IMR-90 (cell line): Measurements from ENCODE around the gene CD28. TPM values are rescaled to one million over a fixed set of nuclear protein-coding genes. Genes with fewer than 3 reads are reported as not detected.

Experiments
- ATAC-seq: fragments of 200-7000 bp; cut with Tn5 transposase; 2 replicates; pipeline ENCODE4 v1.9.1; 2020; ENCODE audit warnings: low read depth, mild to moderate bottlenecking, moderate library complexity
- BruUV-seq: library from RNA; stranded (reverse); fragments of 400-500 nt; replicated peaks from 2 replicates; lab custom pipeline; 2021; lab: Mats Ljungman, UMichigan
- CTCF ChIA-PET: fragments of 300-600 bp; formaldehyde crosslinking; extraction: SDS; loops from one replicate; lab custom pipeline; 2021; ENCODE audit warnings: antibody characterized with exemption; lab: Yijun Ruan, JAX
- POLR2A ChIA-PET: fragments of 300-600 bp; sonication (Branson Sonifier 250); formaldehyde crosslinking; loops from one replicate; lab custom pipeline; 2022; ENCODE audit warnings: antibody characterized with exemption; ENCODE audit not compliant: unreplicated experiment; lab: Charles Lee
- DNase-seq: peaks from one replicate; pipeline ENCODE4 v3.0.0; 2013
- H2AFZ ChIP-seq: replicated peaks from 2 replicates; pipeline ENCODE3; 2013; ENCODE audit warnings: low read length, mild to moderate bottlenecking; ENCODE audit not compliant: poor library complexity
- H2AK5ac ChIP-seq: 2 replicates; pipeline ENCODE4 v1.6.1; 2013; ENCODE audit warnings: low read depth, low read length, inconsistent platforms
- H2AK9ac ChIP-seq: replicated peaks from 2 replicates; pipeline ENCODE3; 2013; ENCODE audit warnings: mild to moderate bottlenecking, low read depth, low read length, moderate library complexity; ENCODE audit not compliant: poor library complexity
- H2BK120ac ChIP-seq: 2 replicates; pipeline ENCODE4 v1.6.1; 2013; ENCODE audit warnings: low read depth, low read length, inconsistent platforms
- H2BK15ac ChIP-seq: 3 replicates; pipeline ENCODE4 v1.6.1; 2013; ENCODE audit warnings: low read depth, low read length, inconsistent platforms
- H2BK20ac ChIP-seq: 2 replicates; pipeline ENCODE4 v1.6.1; 2013; ENCODE audit warnings: low read depth, mild to moderate bottlenecking, inconsistent platforms, low read length, moderate library complexity
- H2BK5ac ChIP-seq: 2 replicates; pipeline ENCODE4 v1.6.1; 2013; ENCODE audit warnings: mild to moderate bottlenecking, low read depth, low read length, inconsistent platforms; ENCODE audit not compliant: poor library complexity, severe bottlenecking
- H3K14ac ChIP-seq: replicated peaks from 2 replicates; pipeline ENCODE4 v1.6.1; 2013; ENCODE audit warnings: low read depth, low read length, inconsistent platforms
- H3K18ac ChIP-seq: 2 replicates; pipeline ENCODE4 v1.6.1; 2013; ENCODE audit warnings: low read depth, low read length, control low read depth
- H3K23ac ChIP-seq: 2 replicates; pipeline ENCODE4 v1.6.1; 2013; ENCODE audit warnings: low read depth, low read length, inconsistent platforms
- H3K27ac ChIP-seq: 2 replicates; pipeline ENCODE4 v1.5.1; 2013; ENCODE audit warnings: mild to moderate bottlenecking, control low read depth, low read length; ENCODE audit not compliant: insufficient read depth
- H3K27me3 ChIP-seq: 2 replicates; pipeline ENCODE4 v1.6.1; 2013; ENCODE audit warnings: low read length; ENCODE audit not compliant: control insufficient read depth, insufficient read depth
- H3K36me3 ChIP-seq: 2 replicates; pipeline ENCODE4 v1.6.1; 2013; ENCODE audit warnings: low read length, mixed read lengths; ENCODE audit not compliant: control insufficient read depth, insufficient read depth
- H3K4ac ChIP-seq: 2 replicates; pipeline ENCODE4 v1.6.1; 2013; ENCODE audit warnings: low read depth, low read length, inconsistent platforms
- H3K4me1 ChIP-seq: 2 replicates; pipeline ENCODE4 v1.6.1; 2013; ENCODE audit warnings: low read length, mixed read lengths; ENCODE audit not compliant: control insufficient read depth, insufficient read depth
- H3K4me2 ChIP-seq: 2 replicates; pipeline ENCODE4 v1.6.1; 2013; ENCODE audit warnings: low read depth, mild to moderate bottlenecking, control low read depth, low read length, moderate library complexity
- H3K4me3 ChIP-seq: 2 replicates; pipeline ENCODE4 v1.5.1; 2013; ENCODE audit warnings: low read depth, mild to moderate bottlenecking, control low read depth, low read length, moderate library complexity; ENCODE audit not compliant: insufficient read depth
- H3K56ac ChIP-seq: 2 replicates; pipeline ENCODE4 v1.6.1; 2013; ENCODE audit warnings: low read length, inconsistent platforms; ENCODE audit not compliant: insufficient read depth; ENCODE audit errors: extremely low read depth
- H3K79me1 ChIP-seq, 2 experiments: 2 replicates each; pipeline ENCODE4 v1.6.1; 2013; ENCODE audit warnings: low read length in 2 of 2, inconsistent platforms in 1 of 2, low read depth in 1 of 2
- H3K9ac ChIP-seq: 2 replicates; pipeline ENCODE4 v1.6.1; 2013; ENCODE audit warnings: low read depth, low read length, control low read depth
- H3K9me1 ChIP-seq: 2 replicates; pipeline ENCODE4 v1.6.1; 2013; ENCODE audit warnings: low read length, inconsistent platforms; ENCODE audit not compliant: insufficient read depth
- H3K9me3 ChIP-seq: 2 replicates; pipeline ENCODE4 v1.6.1; 2013; ENCODE audit warnings: low read length; ENCODE audit not compliant: control insufficient read depth, insufficient read depth
- H4K20me1 ChIP-seq: 2 replicates; pipeline ENCODE4 v1.6.1; 2013; ENCODE audit warnings: low read length, inconsistent platforms; ENCODE audit not compliant: insufficient read depth
- H4K5ac ChIP-seq: 2 replicates; pipeline ENCODE4 v1.6.1; 2013; ENCODE audit warnings: mild to moderate bottlenecking, low read depth, low read length, control low read depth
- H4K8ac ChIP-seq, 2 experiments: 2 replicates each; pipeline ENCODE4 v1.6.1; 2013; ENCODE audit warnings: low read depth in 2 of 2, low read length in 2 of 2, control low read depth in 1 of 2, inconsistent platforms in 1 of 2
- H4K91ac ChIP-seq: 2 replicates; pipeline ENCODE4 v1.6.1; 2013; ENCODE audit warnings: low read depth, low read length, inconsistent platforms; ENCODE audit not compliant: insufficient read depth
- BHLHE40 ChIP-seq: fragments of 150-350 bp; IDR thresholded peaks from 2 replicates; pipeline ENCODE4 v1.6.1; 2016; ENCODE audit warnings: mild to moderate bottlenecking, low read depth, low read length
- CEBPB ChIP-seq: IDR thresholded peaks from 2 replicates; pipeline ENCODE4 v1.6.1; 2012; ENCODE audit warnings: low read depth, low read length, improper control_type of control experiment
- CHD1 ChIP-seq: IDR thresholded peaks from 2 replicates; pipeline ENCODE4 v1.6.1; 2012; ENCODE audit warnings: low read depth, low read length, improper control_type of control experiment
- ELK1 ChIP-seq: fragments of 150-350 bp; IDR thresholded peaks from 2 replicates; pipeline ENCODE4 v1.6.1; 2016; ENCODE audit warnings: low read depth, mild to moderate bottlenecking, low read length, moderate library complexity, borderline replicate concordance
- FOS ChIP-seq: fragments of 150-350 bp; IDR thresholded peaks from 2 replicates; pipeline ENCODE4 v1.6.1; 2016; ENCODE audit warnings: low read depth, low read length
- MAFK ChIP-seq: IDR thresholded peaks from 2 replicates; pipeline ENCODE4 v1.6.1; 2012; ENCODE audit warnings: low read depth, low read length, improper control_type of control experiment
- MAZ ChIP-seq: IDR thresholded peaks from 2 replicates; pipeline ENCODE4 v1.6.1; 2012; ENCODE audit warnings: low read depth, mild to moderate bottlenecking, low read length, improper control_type of control experiment, moderate library complexity, borderline replicate concordance
- MXI1 ChIP-seq: IDR thresholded peaks from 2 replicates; pipeline ENCODE4 v1.6.1; 2012; ENCODE audit warnings: low read depth, mild to moderate bottlenecking, low read length, moderate library complexity, borderline replicate concordance
- NFE2L2 ChIP-seq: fragments of 150-350 bp; IDR thresholded peaks from 2 replicates; pipeline ENCODE4 v1.6.1; 2016; ENCODE audit warnings: low read depth, mild to moderate bottlenecking, low read length
- POLR2A ChIP-seq: IDR thresholded peaks from 2 replicates; pipeline ENCODE4 v1.6.1; 2012; ENCODE audit warnings: mild to moderate bottlenecking, low read depth, low read length
- RCOR1 ChIP-seq: IDR thresholded peaks from 2 replicates; pipeline ENCODE4 v1.6.1; 2012; ENCODE audit warnings: mild to moderate bottlenecking, low read length, improper control_type of control experiment; ENCODE audit not compliant: insufficient replicate concordance
- RFX5 ChIP-seq: IDR thresholded peaks from 2 replicates; pipeline ENCODE4 v1.8.0; 2012; ENCODE audit warnings: low read depth, mild to moderate bottlenecking, low read length, moderate library complexity
- USF2 ChIP-seq: fragments of 150-350 bp; IDR thresholded peaks from 2 replicates; pipeline ENCODE4 v1.6.1; 2017; ENCODE audit warnings: mild to moderate bottlenecking, antibody characterized with exemption, low read length, low read depth
- WGBS, 2 experiments: methylation state at CpG; one replicate each; pipeline versions ENCODE4 v1.1.5 to v1.1.7; 2013; ENCODE audit warnings: missing lambda C conversion rate in 2 of 2; ENCODE audit not compliant: insufficient read length in 1 of 2; ENCODE audit errors: extremely low coverage in 2 of 2; 5-methylcytosine and 5-hydroxymethylcytosine counted together
- dilution Hi-C: fragments of 300-500 bp; cut with HindIII; formaldehyde crosslinking; loops from one replicate; pipeline ENCODE4 v1.14.3; 2018; ENCODE audit warnings: low sequenced_read_pairs; ENCODE audit not compliant: unreplicated experiment
- in situ Hi-C: fragments of 300-500 bp; cut with MboI; formaldehyde crosslinking; loops from 3 replicates; pipeline ENCODE4 v1.14.3; 2019; ENCODE audit warnings: low sequenced_read_pairs, inconsistent platforms, mixed read lengths
- intact Hi-C: fragments of 100-400 bp; cut with micrococcal nuclease; formaldehyde crosslinking; loops from 2 replicates; pipeline ENCODE4 v1.10.0; 2022
- polyA plus RNA-seq, 3 experiments: library from polyadenylated mRNA; depleted of rRNA; stranded (reverse); fragments of >200 nt; gene quantifications; 2 replicates each; pipeline ENCODE4 v1.2.3, GENCODE V29; 2012; ENCODE audit warnings: low replicate concordance in 1 of 3
- total RNA-seq: library from RNA; depleted of rRNA; stranded (reverse); fragments of >200 nt; gene quantifications from 2 replicates; pipeline ENCODE4 v1.2.3, GENCODE V29; 2012
- TF ChIP-seq, protein P1 (sequence below): conservative IDR thresholded peaks from 2 replicates; pipeline ENCODE4 v1.5.1; 2012; ENCODE audit warnings: mild to moderate bottlenecking, low read depth, low read length, improper control_type of control experiment

Gene CD28
- total and polyA plus RNA-seq, 2 of the 4 experiments (the other 2 are of a cell fraction), result not detected

GRCh38 chr2:203787979-203788378, 81.5 kb downstream of the CD28 start:
- CTCF ChIA-PET, result no interaction called here
- no peak overlapping the region for H4K8ac ChIP-seq
- no CpG with 5 or more reads among the region's 2 CpGs for whole genome bisulfite sequencing, 2 experiments
- H4K5ac ChIP-seq, result no peak overlapping the region
- no peak overlapping the region for H2BK5ac ChIP-seq
- peaks cover 3% of the 10 kb centered on the region; the same call in 1 of the 2 replicates for H3K27me3 ChIP-seq
- H3K9ac ChIP-seq, result no peak overlapping the region
- no peak overlapping the region for H3K4me2 ChIP-seq
- H3K4ac ChIP-seq, result no peak overlapping the region
- 0 out of 2 replicates have a peak, but pooled peaks cover 3% of the 10 kb centered on the region for H3K9me1 ChIP-seq
- H2BK20ac ChIP-seq, result no peak overlapping the region
- POLR2A ChIA-PET, result no interaction called here
- no peak overlapping the region for H2AK5ac ChIP-seq
- dilution Hi-C loops, result no loop called here
- ATAC-seq (no peak), DNase-seq (no peak)
- H2BK15ac ChIP-seq, result no peak overlapping the region
- no peak overlapping the region for H2AK9ac ChIP-seq
- H3K36me3 ChIP-seq, result no peaks in the 10 kb centered on the region
- H2BK120ac ChIP-seq, result no peak overlapping the region
- H4K91ac ChIP-seq, result no peak overlapping the region
- no TSS peak for BruUV-seq
- H3K27ac ChIP-seq, result no peak overlapping the region
- H3K79me1 ChIP-seq, result no peaks in the 10 kb centered on the region
- H3K56ac ChIP-seq, result no peak overlapping the region
- no peaks in the 10 kb centered on the region for H3K9me3 ChIP-seq
- H3K18ac ChIP-seq, result no peak overlapping the region
- intact Hi-C loops, result no loop called here
- TF ChIP-seq MAZ (no peak), CEBPB (no peak), CHD1 (no peak), ELK1 (no peak), USF2 (no peak), FOS (no peak), MXI1 (no peak), BHLHE40 (no peak), NFE2L2 (no peak), MAFK (no peak), RCOR1 (no peak), POLR2A (no peak), RFX5 (no peak)
- TF ChIP-seq, protein P1, sequence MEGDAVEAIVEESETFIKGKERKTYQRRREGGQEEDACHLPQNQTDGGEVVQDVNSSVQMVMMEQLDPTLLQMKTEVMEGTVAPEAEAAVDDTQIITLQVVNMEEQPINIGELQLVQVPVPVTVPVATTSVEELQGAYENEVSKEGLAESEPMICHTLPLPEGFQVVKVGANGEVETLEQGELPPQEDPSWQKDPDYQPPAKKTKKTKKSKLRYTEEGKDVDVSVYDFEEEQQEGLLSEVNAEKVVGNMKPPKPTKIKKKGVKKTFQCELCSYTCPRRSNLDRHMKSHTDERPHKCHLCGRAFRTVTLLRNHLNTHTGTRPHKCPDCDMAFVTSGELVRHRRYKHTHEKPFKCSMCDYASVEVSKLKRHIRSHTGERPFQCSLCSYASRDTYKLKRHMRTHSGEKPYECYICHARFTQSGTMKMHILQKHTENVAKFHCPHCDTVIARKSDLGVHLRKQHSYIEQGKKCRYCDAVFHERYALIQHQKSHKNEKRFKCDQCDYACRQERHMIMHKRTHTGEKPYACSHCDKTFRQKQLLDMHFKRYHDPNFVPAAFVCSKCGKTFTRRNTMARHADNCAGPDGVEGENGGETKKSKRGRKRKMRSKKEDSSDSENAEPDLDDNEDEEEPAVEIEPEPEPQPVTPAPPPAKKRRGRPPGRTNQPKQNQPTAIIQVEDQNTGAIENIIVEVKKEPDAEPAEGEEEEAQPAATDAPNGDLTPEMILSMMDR, result no peak
- H2AFZ ChIP-seq, result no peak overlapping the region
- in situ Hi-C loops, result no loop called here
- no peak overlapping the region for H3K14ac ChIP-seq
- no peaks in the 10 kb centered on the region for H4K20me1 ChIP-seq
- peaks cover 7% of the 10 kb centered on the region for H3K4me1 ChIP-seq
- H3K23ac ChIP-seq, result no peak overlapping the region
- H3K4me3 ChIP-seq, result no peak overlapping the region
